ENCODE data around the gene TXNDC2. TPM values are rescaled to one million over a fixed set of nuclear protein-coding genes. Genes with fewer than 3 reads are reported as not detected.
A peak's percentile ranks its signal among the peaks of the same experiment; 100 is the strongest.

Gene TXNDC2
- polyA plus RNA-seq, 4 donors: 0.03 to 0.10 TPM; not detected in 2

DNA sequence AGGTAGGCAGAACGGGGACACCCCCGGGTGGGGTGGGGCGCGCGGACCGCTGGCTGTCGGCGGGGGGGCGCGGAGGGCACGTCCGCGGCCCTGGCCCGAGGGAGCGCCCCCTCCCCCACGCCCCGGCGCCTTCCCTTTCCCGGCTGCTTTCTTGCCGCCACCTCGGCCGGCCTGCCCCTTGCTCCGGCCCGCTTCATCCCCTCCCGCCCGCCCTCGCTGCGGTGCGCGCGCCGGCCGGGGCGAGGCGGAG lies 28.5 kb downstream of the TXNDC2 start:
- H3K36me3 ChIP-seq (ENCODE audit: control insufficient read depth in 3 of 3, insufficient read depth in 2 of 3, low read depth in 1 of 3, low read length in 3 of 3): peaks cover 0 to 2% (median 0%) of the 10 kb centered on the region in 3 donors
- peak overlapping the region; percentile 91 to 99 (median 99) for H3K27ac ChIP-seq (ENCODE audit: low read depth in 1 of 3, low read length in 2 of 3)
- H3K9me3 ChIP-seq (ENCODE audit: control insufficient read depth in 2 of 2, insufficient read depth in 1 of 2, low read depth in 1 of 2, low read length in 1 of 2): peaks cover 0 to 5% of the 10 kb centered on the region in 2 donors
- no peak for DNase-seq
- no peaks in the 10 kb centered on the region for H3K27me3 ChIP-seq (ENCODE audit: control insufficient read depth in 3 of 3, insufficient read depth in 3 of 3, low read length in 3 of 3)
- peaks cover 8 to 13% (median 11%) of the 10 kb centered on the region in 3 donors for H3K4me1 ChIP-seq (ENCODE audit: control insufficient read depth in 3 of 3, insufficient read depth in 2 of 3, low read depth in 1 of 3, low read length in 2 of 3)
- WGBS, 3 donors: 0 to 1% (median 0%) methylated on average over 10 to 35 of the region's 35 CpGs
- peak overlapping the region; percentile 60 to 100 (median 100) for H3K4me3 ChIP-seq (ENCODE audit: low read depth in 1 of 3, low read length in 3 of 3)
- no peak for FAIRE-seq

GRCh38 chr18:9914584-9915290 lies 29.0 kb downstream of the TXNDC2 start:
- peaks cover 0 to 5% of the 10 kb centered on the region in 2 donors for H3K9me3 ChIP-seq (ENCODE audit: control insufficient read depth in 2 of 2, insufficient read depth in 1 of 2, low read depth in 1 of 2, low read length in 1 of 2)
- FAIRE-seq (no peak), DNase-seq (peak; percentile 82 to 83)
- H3K27ac ChIP-seq (ENCODE audit: low read depth in 1 of 3, low read length in 2 of 3): peak overlapping the region; percentile 78 to 99 (median 99)
- peaks cover 0 to 2% (median 0%) of the 10 kb centered on the region in 3 donors for H3K36me3 ChIP-seq (ENCODE audit: control insufficient read depth in 3 of 3, insufficient read depth in 2 of 3, low read depth in 1 of 3, low read length in 3 of 3)
- WGBS, 3 donors: 0 to 1% (median 0%) methylated on average over 47 to 77 of the region's 77 CpGs
- peaks cover 11 to 16% (median 15%) of the 10 kb centered on the region in 3 donors for H3K4me1 ChIP-seq (ENCODE audit: control insufficient read depth in 3 of 3, insufficient read depth in 2 of 3, low read depth in 1 of 3, low read length in 2 of 3)
- no peaks in the 10 kb centered on the region for H3K27me3 ChIP-seq (ENCODE audit: control insufficient read depth in 3 of 3, insufficient read depth in 3 of 3, low read length in 3 of 3)
- H3K4me3 ChIP-seq (ENCODE audit: low read depth in 1 of 3, low read length in 3 of 3): peak overlapping the region; percentile 72 to 100 (median 100)

- no peak for FAIRE-seq
- H3K4me1 ChIP-seq (ENCODE audit: control insufficient read depth in 3 of 3, insufficient read depth in 2 of 3, low read depth in 1 of 3, low read length in 2 of 3): peaks cover 14 to 23% (median 21%) of the 10 kb centered on the region in 3 donors
- H3K9me3 ChIP-seq (ENCODE audit: control insufficient read depth in 2 of 2, insufficient read depth in 1 of 2, low read depth in 1 of 2, low read length in 1 of 2): peaks cover 0 to 5% of the 10 kb centered on the region in 2 donors
- peaks cover 0 to 2% (median 0%) of the 10 kb centered on the region in 3 donors for H3K36me3 ChIP-seq (ENCODE audit: control insufficient read depth in 3 of 3, insufficient read depth in 2 of 3, low read depth in 1 of 3, low read length in 3 of 3)
- H3K27ac ChIP-seq (ENCODE audit: low read depth in 1 of 3, low read length in 2 of 3): peak overlapping the region; percentile 78 to 99 (median 99)
- no peaks in the 10 kb centered on the region for H3K27me3 ChIP-seq (ENCODE audit: control insufficient read depth in 3 of 3, insufficient read depth in 3 of 3, low read length in 3 of 3)
- WGBS, 3 donors: 3 to 9% (median 8%) methylated on average over 5 of the region's 5 CpGs
- peak overlapping the region; percentile 72 to 100 (median 100) for H3K4me3 ChIP-seq (ENCODE audit: low read depth in 1 of 3, low read length in 3 of 3)
- no peak for DNase-seq
These were observed 29.7 kb downstream of the TXNDC2 start for GRCh38 chr18:9915291-9916076.

DNA sequence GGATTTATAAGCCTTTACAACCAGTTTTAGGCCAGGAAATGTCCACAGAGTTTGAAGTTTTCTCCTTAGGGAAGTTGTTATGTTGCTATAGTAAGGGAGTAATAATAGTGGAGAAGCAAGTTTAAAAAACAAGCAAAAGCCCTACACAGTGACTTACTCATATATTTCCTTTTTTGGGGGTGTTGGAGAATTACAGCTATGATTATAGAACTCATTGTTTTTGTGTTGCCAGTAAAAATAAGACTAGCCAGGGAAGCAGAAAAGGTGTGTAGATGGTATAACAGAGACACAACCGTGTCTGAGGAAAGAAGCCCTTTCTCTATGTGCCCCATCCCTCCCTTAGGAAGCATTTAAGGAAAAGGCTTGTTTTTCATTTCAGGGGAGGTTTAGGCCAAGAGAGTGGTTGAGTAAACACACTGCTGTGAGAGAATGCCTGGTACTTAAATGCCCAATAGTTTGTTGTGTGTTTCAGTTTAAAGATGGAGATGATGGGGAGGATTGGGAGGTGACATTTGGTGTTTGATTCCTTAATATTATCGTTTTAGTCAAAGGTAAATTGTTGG lies 30.4 kb downstream of the TXNDC2 start:
- FAIRE-seq (no peak), DNase-seq (peak in 1 of 2 donors; percentile 39)
- WGBS, 3 donors: 0 to 11% (median 2%) methylated on average over 2 of the region's 2 CpGs
- peaks cover 0 to 5% of the 10 kb centered on the region in 2 donors for H3K9me3 ChIP-seq (ENCODE audit: control insufficient read depth in 2 of 2, insufficient read depth in 1 of 2, low read depth in 1 of 2, low read length in 1 of 2)
- H3K27me3 ChIP-seq (ENCODE audit: control insufficient read depth in 3 of 3, insufficient read depth in 3 of 3, low read length in 3 of 3): no peaks in the 10 kb centered on the region
- H3K36me3 ChIP-seq (ENCODE audit: control insufficient read depth in 3 of 3, insufficient read depth in 2 of 3, low read depth in 1 of 3, low read length in 3 of 3): peaks cover 0 to 2% (median 0%) of the 10 kb centered on the region in 3 donors
- H3K4me1 ChIP-seq (ENCODE audit: control insufficient read depth in 3 of 3, insufficient read depth in 2 of 3, low read depth in 1 of 3, low read length in 2 of 3): peaks cover 17 to 25% (median 24%) of the 10 kb centered on the region in 3 donors
- peak overlapping the region in 2 of 3 donors; percentile 72 to 100 for H3K4me3 ChIP-seq (ENCODE audit: low read depth in 1 of 3, low read length in 3 of 3)
- peak overlapping the region; percentile 11 to 78 (median 55) for H3K27ac ChIP-seq (ENCODE audit: low read depth in 1 of 3, low read length in 2 of 3)

GRCh38 chr18:9916808-9917207 lies 31.0 kb downstream of the TXNDC2 start:
- H3K4me1 ChIP-seq (ENCODE audit: control insufficient read depth in 3 of 3, insufficient read depth in 2 of 3, low read depth in 1 of 3, low read length in 2 of 3): peaks cover 17 to 25% (median 24%) of the 10 kb centered on the region in 3 donors
- peaks cover 0 to 2% (median 0%) of the 10 kb centered on the region in 3 donors for H3K36me3 ChIP-seq (ENCODE audit: control insufficient read depth in 3 of 3, insufficient read depth in 2 of 3, low read depth in 1 of 3, low read length in 3 of 3)
- H3K4me3 ChIP-seq (ENCODE audit: low read depth in 1 of 3, low read length in 3 of 3): no peak overlapping the region
- no peak for DNase-seq
- H3K27me3 ChIP-seq (ENCODE audit: control insufficient read depth in 3 of 3, insufficient read depth in 3 of 3, low read length in 3 of 3): no peaks in the 10 kb centered on the region
- no peak for FAIRE-seq
- peak overlapping the region in 1 of 3 donors; percentile 78 for H3K27ac ChIP-seq (ENCODE audit: low read depth in 1 of 3, low read length in 2 of 3)
- WGBS, 3 donors: 60 to 74% (median 69%) methylated on average over 3 of the region's 3 CpGs
- H3K9me3 ChIP-seq (ENCODE audit: control insufficient read depth in 2 of 2, insufficient read depth in 1 of 2, low read depth in 1 of 2, low read length in 1 of 2): peaks cover 0 to 5% of the 10 kb centered on the region in 2 donors

DNA sequence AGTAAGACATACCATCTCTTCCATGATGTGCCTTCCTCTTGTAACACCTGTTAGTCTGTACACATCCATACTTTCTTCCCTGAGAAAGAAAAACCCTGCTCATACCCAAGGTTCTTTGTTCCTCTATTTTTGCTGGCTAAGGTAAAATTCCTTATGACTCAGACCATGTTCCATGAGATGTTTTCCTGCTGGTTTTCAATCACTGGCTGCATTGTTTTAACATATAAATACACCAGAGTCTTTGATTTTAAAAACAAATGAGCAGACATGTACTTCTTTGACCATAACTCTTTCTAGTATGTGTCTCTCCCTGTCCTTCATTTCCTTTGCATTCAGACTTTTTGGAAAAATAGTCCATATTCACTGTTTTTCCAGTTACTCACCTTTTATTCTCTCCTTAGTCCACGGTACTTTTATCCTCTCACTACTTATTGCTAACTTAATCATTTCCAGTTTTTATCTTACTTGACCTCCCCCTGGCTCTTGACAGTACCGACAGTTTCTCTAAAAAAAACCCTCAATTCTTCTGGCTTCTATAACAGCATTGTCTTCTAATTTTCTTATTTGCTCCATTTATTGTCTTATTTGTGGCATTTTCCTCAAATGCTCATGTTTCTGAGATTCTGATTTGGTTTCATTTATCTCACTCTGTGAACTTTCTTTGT lies 32.4 kb downstream of the TXNDC2 start:
- Histone ChIP-seq H3K4me3 (ENCODE audit: low read depth in 1 of 3, low read length in 3 of 3) (no peak overlapping the region), H3K36me3 (ENCODE audit: control insufficient read depth in 3 of 3, insufficient read depth in 2 of 3, low read depth in 1 of 3, low read length in 3 of 3) (peaks cover 0 to 2% (median 0%) of the 10 kb centered on the region in 3 donors), H3K9me3 (ENCODE audit: control insufficient read depth in 2 of 2, insufficient read depth in 1 of 2, low read depth in 1 of 2, low read length in 1 of 2) (no peaks in the 10 kb centered on the region), H3K27ac (ENCODE audit: low read depth in 1 of 3, low read length in 2 of 3) (peak overlapping the region in 1 of 3 donors; percentile 45), H3K4me1 (ENCODE audit: control insufficient read depth in 3 of 3, insufficient read depth in 2 of 3, low read depth in 1 of 3, low read length in 2 of 3) (peaks cover 19 to 28% (median 25%) of the 10 kb centered on the region in 3 donors), H3K27me3 (ENCODE audit: control insufficient read depth in 3 of 3, insufficient read depth in 3 of 3, low read length in 3 of 3) (no peaks in the 10 kb centered on the region)
- WGBS, 3 donors: 20 to 29% (median 22%) methylated on average over 2 of the region's 2 CpGs
- DNase-seq: peak; percentile 33 to 40
- no peak for FAIRE-seq

GRCh38 chr18:9919564-9920232 lies 33.9 kb downstream of the TXNDC2 start:
- no peak for DNase-seq
- Histone ChIP-seq H3K27me3 (ENCODE audit: control insufficient read depth in 3 of 3, insufficient read depth in 3 of 3, low read length in 3 of 3) (no peaks in the 10 kb centered on the region), H3K4me3 (ENCODE audit: low read depth in 1 of 3, low read length in 3 of 3) (no peak overlapping the region), H3K9me3 (ENCODE audit: control insufficient read depth in 2 of 2, insufficient read depth in 1 of 2, low read depth in 1 of 2, low read length in 1 of 2) (no peaks in the 10 kb centered on the region), H3K27ac (ENCODE audit: low read depth in 1 of 3, low read length in 2 of 3) (no peak overlapping the region), H3K4me1 (ENCODE audit: control insufficient read depth in 3 of 3, insufficient read depth in 2 of 3, low read depth in 1 of 3, low read length in 2 of 3) (peaks cover 19 to 30% (median 25%) of the 10 kb centered on the region in 3 donors), H3K36me3 (ENCODE audit: control insufficient read depth in 3 of 3, insufficient read depth in 2 of 3, low read depth in 1 of 3, low read length in 3 of 3) (peaks cover 0 to 2% (median 0%) of the 10 kb centered on the region in 3 donors)
- FAIRE-seq: no peak
- WGBS, 3 donors: 69 to 75% (median 71%) methylated on average over 8 of the region's 8 CpGs
